IgD-negative memory B cell (primary cell): ENCODE measurements around the gene ARHGAP12. TPM values are rescaled to one million over a fixed set of nuclear protein-coding genes. Genes with fewer than 3 reads are reported as not detected.
A peak's percentile ranks its signal among the peaks of the same experiment; 100 is the strongest.

Experiments
- H3K27ac Mint-ChIP-seq, 3 donors: one replicate each; pipeline ENCODE4 v1.8.0; 2020 to 2022; ENCODE audit warnings: mild to moderate bottlenecking in 3 of 3, mixed read lengths in 3 of 3, moderate library complexity in 1 of 3
- H3K27me3 Mint-ChIP-seq: one replicate; pipeline ENCODE4 v1.8.0; 2021; ENCODE audit warnings: mixed read lengths
- H3K36me3 Mint-ChIP-seq: one replicate; pipeline ENCODE4 v1.8.0; 2020; ENCODE audit warnings: mild to moderate bottlenecking, mixed read lengths
- H3K4me1 Mint-ChIP-seq, 3 donors: one replicate each; pipeline ENCODE4 v1.8.0; 2020 to 2022; ENCODE audit warnings: mixed read lengths in 3 of 3, mild to moderate bottlenecking in 1 of 3
- H3K4me3 Mint-ChIP-seq, 4 donors: one replicate each; pipeline ENCODE4 v1.8.0; 2020 to 2022; ENCODE audit warnings: mild to moderate bottlenecking in 4 of 4, mixed read lengths in 4 of 4, moderate library complexity in 3 of 4
- H3K9me3 Mint-ChIP-seq, 3 donors: one replicate each; pipeline ENCODE4 v1.8.0; 2020 to 2021; ENCODE audit warnings: mixed read lengths in 3 of 3, mild to moderate bottlenecking in 1 of 3
- polyA plus RNA-seq: library from polyadenylated mRNA; unstranded; fragments of 300-500 nt; fragmentation: Illumina TruSeq; gene quantifications from one replicate; pipeline ENCODE4 v1.2.3, GENCODE V29; 2021

ARHGAP12 gene
- polyA plus RNA-seq, 1 donor from 2014 or later, result 10.0 TPM

GRCh38 chr10:31757831-31758230, 170.8 kb downstream of the ARHGAP12 start:
- Mint-ChIP-seq H3K4me3 (peak overlapping the region in 2 of 4 donors; percentile 57 to 86), H3K27ac (peak overlapping the region in 1 of 3 donors; percentile 74), H3K36me3 (no peaks in the 10 kb centered on the region), H3K4me1 (peaks cover 5 to 14% (median 7%) of the 10 kb centered on the region in 3 donors), H3K27me3 (no peaks in the 10 kb centered on the region), H3K9me3 (no peaks in the 10 kb centered on the region)

- Mint-ChIP-seq H3K36me3 (no peaks in the 10 kb centered on the region), H3K4me1 (peaks cover 5 to 14% (median 7%) of the 10 kb centered on the region in 3 donors), H3K27me3 (no peaks in the 10 kb centered on the region), H3K4me3 (peak overlapping the region in 2 of 4 donors; percentile 54 to 86), H3K9me3 (no peaks in the 10 kb centered on the region), H3K27ac (peak overlapping the region in 1 of 3 donors; percentile 74)
Observed at GRCh38 chr10:31757386-31757791, 171.2 kb downstream of the ARHGAP12 start.

GRCh38 chr10:31756729-31757110, 171.9 kb downstream of the ARHGAP12 start:
- Mint-ChIP-seq H3K4me1 (peaks cover 5 to 14% (median 7%) of the 10 kb centered on the region in 3 donors), H3K4me3 (peak overlapping the region in 2 of 4 donors; percentile 13 to 17), H3K9me3 (no peaks in the 10 kb centered on the region), H3K27ac (no peak overlapping the region), H3K27me3 (no peaks in the 10 kb centered on the region), H3K36me3 (no peaks in the 10 kb centered on the region)

- Mint-ChIP-seq H3K9me3 (no peaks in the 10 kb centered on the region), H3K4me1 (peaks cover 5 to 14% (median 7%) of the 10 kb centered on the region in 3 donors), H3K27me3 (no peaks in the 10 kb centered on the region), H3K4me3 (peak overlapping the region in 2 of 4 donors; percentile 13 to 14), H3K36me3 (no peaks in the 10 kb centered on the region), H3K27ac (no peak overlapping the region)
Observed at GRCh38 chr10:31756101-31756728, 172.4 kb downstream of the ARHGAP12 start.

Other genes starting within 250 kb of the ARHGAP12 start
- 24.6 TPM for gene KIF5B, start 127.6 kb upstream of the ARHGAP12 start, polyA plus RNA-seq